Effector memory CD4-positive, alpha-beta T cell (primary cell): ENCODE measurements around the gene KAT7.

ENCODE experiments used
- DNase-seq, 3 donors: peaks; one replicate each; pipeline ENCODE4 v3.0.0-alpha.2; 2020
- H3K27ac ChIP-seq: 2 replicates; pipeline ENCODE4 v1.7.0; 2013; ENCODE audit warnings: mild to moderate bottlenecking, low read length, moderate library complexity; ENCODE audit not compliant: insufficient read depth, poor library complexity, severe bottlenecking
- H3K27me3 ChIP-seq: replicated peaks from 2 replicates; pipeline ENCODE4 v1.7.0; 2013; ENCODE audit warnings: mild to moderate bottlenecking, low read length; ENCODE audit not compliant: insufficient read depth, control insufficient read depth, poor library complexity, severe bottlenecking
- H3K36me3 ChIP-seq: 2 replicates; pipeline ENCODE4 v1.7.0; 2013; ENCODE audit warnings: mild to moderate bottlenecking, low read length, moderate library complexity; ENCODE audit not compliant: control insufficient read depth, insufficient read depth
- H3K4me1 ChIP-seq: 2 replicates; pipeline ENCODE4 v1.7.0; 2013; ENCODE audit warnings: low read length, mild to moderate bottlenecking; ENCODE audit not compliant: control insufficient read depth, insufficient read depth, poor library complexity, severe bottlenecking
- H3K4me3 ChIP-seq: 2 replicates; pipeline ENCODE4 v1.7.0; 2013; ENCODE audit warnings: low read length, low read depth, mild to moderate bottlenecking; ENCODE audit not compliant: insufficient read depth, poor library complexity, severe bottlenecking
- H3K9me3 ChIP-seq: 2 replicates; pipeline ENCODE4 v1.7.0; 2013; ENCODE audit warnings: mild to moderate bottlenecking, low read length, moderate library complexity; ENCODE audit not compliant: control insufficient read depth

The KAT7 gene

DNA sequence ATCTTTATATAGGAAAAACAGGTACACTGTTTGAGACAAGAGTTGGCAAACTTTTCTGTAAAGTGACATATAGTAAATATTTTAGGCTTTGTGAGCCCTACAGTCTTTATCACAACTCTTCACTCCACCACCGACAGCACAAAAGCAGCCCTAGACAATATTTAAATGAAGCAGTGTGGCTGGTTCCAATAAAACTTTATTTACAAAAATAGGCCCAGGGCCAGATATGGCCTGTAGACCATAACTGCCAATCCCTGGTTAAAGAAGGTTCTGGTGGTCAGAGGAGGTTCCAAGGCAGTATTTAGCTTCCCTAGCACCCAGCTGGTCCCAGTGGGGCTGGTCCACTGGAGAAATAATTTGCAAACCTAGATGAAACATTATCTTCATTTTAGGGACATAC lies 28.2 kb upstream of the KAT7 start:
- H3K4me1 ChIP-seq = peaks cover 63% of the 10 kb centered on the region
- no peak overlapping the region for H3K27ac ChIP-seq
- peaks cover 10% of the 10 kb centered on the region for H3K36me3 ChIP-seq
- DNase-seq = no peak
- H3K9me3 ChIP-seq = no peaks in the 10 kb centered on the region
- H3K27me3 ChIP-seq = no peaks in the 10 kb centered on the region
- H3K4me3 ChIP-seq = no peak overlapping the region

DNA sequence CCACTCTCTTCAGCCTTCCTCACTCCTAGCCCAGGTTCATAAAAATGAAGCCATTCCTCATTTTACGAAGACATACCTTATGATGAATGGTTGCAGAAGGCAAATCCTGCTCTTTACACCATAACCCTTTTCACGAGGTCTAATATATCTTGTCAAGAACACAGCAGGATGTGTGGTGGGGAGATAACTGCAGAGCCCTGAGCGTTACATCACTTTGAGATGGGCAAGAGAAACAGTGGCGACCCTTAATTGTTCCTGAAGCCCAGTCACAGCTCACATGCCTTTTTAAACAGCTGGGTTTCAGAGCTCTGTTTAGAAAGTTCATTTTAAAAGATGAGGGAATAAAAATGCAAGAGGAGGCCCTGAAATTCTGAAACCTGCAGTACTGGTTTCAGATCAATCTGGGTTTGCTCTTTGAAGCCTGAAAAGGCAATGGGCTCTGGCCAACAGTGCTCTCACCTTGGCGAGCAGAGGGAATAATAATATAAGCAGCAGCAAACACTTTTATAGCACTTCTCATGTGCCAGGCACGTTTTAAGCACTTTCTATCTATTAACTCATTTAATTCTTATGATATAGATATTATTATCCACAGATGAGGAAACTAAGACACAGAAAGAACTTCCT lies 27.4 kb upstream of the KAT7 start:
- Histone ChIP-seq H3K4me1 (peaks cover 55% of the 10 kb centered on the region), H3K4me3 (peak overlapping the region; percentile 65), H3K9me3 (no peaks in the 10 kb centered on the region), H3K27me3 (no peaks in the 10 kb centered on the region), H3K36me3 (peaks cover 10% of the 10 kb centered on the region), H3K27ac (peak overlapping the region; percentile 67)
- DNase-seq = no peak

DNA sequence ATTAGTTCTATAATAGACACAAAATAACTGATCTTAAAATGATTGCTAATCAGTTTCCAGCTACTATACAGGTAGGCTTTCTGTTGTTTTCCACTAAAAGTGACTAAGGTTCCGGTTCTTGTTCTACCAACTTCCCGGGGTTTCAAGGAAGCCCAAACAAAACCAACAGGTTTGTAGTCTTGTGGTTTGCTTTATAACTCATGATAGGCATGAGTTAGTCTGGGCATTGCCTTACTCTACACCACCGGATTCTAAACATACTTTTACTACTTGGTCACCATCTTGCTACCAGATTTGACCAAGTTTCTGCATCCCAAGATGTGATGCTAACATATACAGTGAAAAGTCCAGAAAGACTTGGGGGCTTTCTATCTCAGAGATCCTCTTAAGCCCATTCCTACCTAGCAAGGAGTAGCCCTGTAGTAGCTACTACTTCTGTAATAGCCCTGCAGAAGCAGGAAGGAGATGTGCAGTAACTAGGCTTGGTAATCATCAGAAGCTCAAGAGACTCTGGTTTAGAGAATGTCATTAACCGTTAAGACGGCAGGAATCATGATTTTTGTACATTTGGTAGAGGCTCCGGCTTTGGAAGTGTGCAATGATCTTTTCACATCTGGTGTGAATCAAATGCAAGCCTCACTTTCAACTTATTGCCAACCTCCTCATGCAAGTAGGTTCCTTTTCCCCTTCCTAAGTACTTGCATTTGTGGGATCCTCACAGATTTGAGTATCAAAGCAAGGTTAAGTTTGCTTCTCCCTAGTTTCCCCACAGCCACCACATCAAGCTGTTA lies 26.1 kb upstream of the KAT7 start:
- Histone ChIP-seq H3K27ac (peak overlapping the region; percentile 67), H3K27me3 (no peaks in the 10 kb centered on the region), H3K9me3 (no peaks in the 10 kb centered on the region), H3K36me3 (peaks cover 6% of the 10 kb centered on the region), H3K4me3 (peak overlapping the region; percentile 65), H3K4me1 (peaks cover 44% of the 10 kb centered on the region)
- DNase-seq = no peak

DNA sequence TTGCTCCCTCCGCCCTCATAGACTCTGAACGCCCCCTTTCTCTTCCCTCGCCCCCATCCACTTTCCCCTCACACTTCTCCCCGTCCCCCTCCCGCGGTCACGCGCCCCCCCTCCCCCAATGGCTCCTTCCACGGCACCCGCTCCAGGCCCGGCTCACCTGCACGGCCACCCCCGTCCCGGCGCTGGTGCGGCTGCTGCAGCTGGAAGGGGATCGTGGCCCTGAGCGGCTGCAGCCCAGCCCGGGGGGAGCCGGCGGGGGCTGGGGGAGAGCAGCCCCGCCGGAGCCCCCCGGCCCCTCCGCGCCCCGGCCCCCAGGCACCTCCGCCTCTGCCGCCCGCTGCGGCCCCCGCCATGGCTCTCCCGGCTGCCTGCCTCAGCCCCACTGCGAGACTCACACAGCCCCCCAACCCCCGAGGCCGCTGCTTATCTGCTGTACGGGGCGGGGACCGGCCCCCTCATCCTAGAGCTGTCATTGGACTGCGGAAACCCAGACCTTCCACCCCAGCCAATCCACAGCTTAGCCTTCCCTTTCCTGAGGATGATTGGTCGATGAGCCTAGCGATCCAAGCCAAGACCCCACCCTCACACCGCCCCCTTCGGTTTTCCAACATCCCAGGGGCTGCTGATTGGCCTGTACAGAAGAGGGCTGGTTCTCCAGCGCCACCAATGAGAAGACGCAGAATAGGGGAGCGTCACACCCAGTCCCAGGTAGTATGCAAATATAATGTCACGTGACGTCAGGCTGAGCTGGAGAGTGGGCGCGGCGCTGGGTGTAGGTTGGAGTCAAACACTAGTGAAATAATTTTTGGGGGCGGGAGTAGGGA lies 24.5 kb upstream of the KAT7 start, which contains the start of gene FAM117A:
Gene FAM117A, minus strand, starts transcription at position 397 of the 824 bp plus-strand sequence. Its CDS starts 44 bp downstream, at position 353.
- DNase-seq = peak; percentile 95 to 98 (median 97)
- Histone ChIP-seq H3K27ac (peak within 1 kb of the TSS; percentile 67), H3K27me3 (no peaks in the 10 kb centered on the region), H3K4me3 (peak within 1 kb of the TSS; percentile 65), H3K9me3 (no peaks in the 10 kb centered on the region), H3K36me3 (no peaks in the 10 kb centered on the region), H3K4me1 (peaks cover 37% of the 10 kb centered on the region)

DNA sequence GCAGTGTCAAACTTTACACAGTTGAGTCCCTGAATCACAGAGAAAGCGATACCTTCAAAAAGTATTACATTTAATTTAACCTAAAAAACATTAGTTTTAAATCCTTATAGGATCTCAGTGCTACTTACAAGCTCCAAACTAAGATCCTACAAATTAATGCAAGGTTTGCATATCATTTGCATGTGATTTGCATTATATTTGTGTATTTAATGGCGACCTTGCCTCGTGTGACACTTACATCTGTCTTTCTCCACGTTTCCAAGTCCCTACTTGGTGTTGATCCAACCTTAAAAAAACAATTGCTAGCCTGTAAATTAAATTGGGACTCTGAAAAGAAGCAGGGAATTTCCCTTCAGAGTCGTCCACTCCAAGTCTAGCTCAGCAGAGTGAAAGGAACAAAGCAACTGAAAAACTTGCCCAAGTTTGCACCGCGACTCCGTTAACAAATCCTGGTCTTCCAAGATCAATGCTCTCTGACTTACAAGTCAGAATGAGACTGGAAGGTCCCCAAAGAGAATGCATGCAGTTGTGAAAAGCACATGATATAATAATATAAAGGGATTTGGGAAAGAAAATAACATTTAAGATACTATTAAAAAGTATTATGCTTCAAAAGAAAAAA lies 23.8 kb upstream of the KAT7 start:
- peak overlapping the region; percentile 12 for H3K27ac ChIP-seq
- no peaks in the 10 kb centered on the region for H3K27me3 ChIP-seq

DNA sequence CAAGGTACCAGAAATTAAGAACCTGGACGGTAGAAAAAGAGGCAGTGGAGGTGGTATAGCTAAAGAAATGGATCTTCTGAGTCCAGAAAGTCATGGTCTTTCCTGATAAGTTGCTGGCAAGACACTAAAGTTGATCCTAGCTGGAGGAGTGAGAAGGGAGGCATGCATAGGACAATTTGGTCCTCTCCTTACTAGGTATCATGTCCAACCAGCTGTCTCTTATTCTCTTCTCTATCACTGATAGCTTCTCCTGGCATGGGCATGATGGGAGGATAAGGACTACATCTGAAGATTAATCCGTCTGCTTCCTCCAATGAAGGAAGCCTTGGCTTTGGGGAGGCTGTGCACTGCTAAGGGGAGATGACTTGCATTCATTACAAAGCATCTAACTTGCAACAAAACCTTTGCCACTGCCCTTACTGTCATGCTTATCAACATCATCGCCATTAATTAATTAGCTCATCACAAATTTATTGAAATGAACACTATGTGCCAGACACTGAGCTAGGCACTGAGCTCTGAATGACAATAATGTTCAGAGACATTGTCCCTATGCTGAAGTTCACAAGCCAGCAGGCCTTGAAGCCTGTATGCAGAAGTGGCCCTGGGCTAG lies 21.5 kb upstream of the KAT7 start:
- Histone ChIP-seq H3K4me1 (peaks cover 8% of the 10 kb centered on the region), H3K27me3 (no peaks in the 10 kb centered on the region), H3K27ac (no peak overlapping the region), H3K4me3 (no peak overlapping the region), H3K9me3 (no peaks in the 10 kb centered on the region), H3K36me3 (no peaks in the 10 kb centered on the region)
- DNase-seq = no peak

More for the DNA sequence above, 23.8 kb upstream of the KAT7 start:
- Histone ChIP-seq H3K4me3 (no peak overlapping the region), H3K36me3 (no peaks in the 10 kb centered on the region), H3K4me1 (peaks cover 30% of the 10 kb centered on the region), H3K9me3 (no peaks in the 10 kb centered on the region)
- DNase-seq = no peak

DNA sequence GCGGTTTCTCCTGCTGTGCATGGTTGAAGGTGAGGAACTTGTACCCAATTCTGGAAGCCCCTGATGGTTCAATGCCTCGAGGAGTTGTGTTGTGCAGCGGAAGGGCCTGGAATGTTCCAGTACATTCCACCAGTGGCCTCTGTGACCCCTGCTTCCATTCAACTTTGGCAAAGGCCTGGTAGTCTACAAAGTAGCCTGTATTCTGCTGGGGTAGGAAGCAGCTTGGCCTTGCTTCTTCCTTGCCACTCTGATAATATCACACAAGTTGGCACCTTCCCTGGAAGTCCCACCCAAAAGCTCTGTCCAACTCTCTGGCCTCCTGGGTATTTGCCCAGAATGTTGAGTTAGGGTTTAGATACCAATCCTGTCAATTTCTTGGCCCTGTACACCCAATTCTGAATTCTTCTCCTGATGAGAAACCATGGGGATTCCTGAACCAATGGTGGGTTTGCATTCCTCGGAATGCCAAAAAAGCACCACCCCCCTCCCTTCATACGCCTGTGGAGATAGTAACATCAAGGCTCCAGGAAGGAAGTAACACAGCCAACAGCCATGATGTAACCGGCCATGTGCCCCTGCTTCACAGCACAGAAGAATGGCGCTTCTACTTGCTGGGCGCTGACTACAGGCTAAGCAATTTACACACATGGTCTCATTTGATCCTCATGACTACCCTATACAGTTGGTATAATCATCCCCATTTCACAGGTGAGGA lies 12.8 kb upstream of the KAT7 start:
- H3K9me3 ChIP-seq = no peaks in the 10 kb centered on the region
- H3K36me3 ChIP-seq = no peaks in the 10 kb centered on the region
- H3K4me1 ChIP-seq = no peaks in the 10 kb centered on the region
- H3K4me3 ChIP-seq = no peak overlapping the region
- DNase-seq = no peak
- H3K27ac ChIP-seq = no peak overlapping the region
- H3K27me3 ChIP-seq = no peaks in the 10 kb centered on the region

DNA sequence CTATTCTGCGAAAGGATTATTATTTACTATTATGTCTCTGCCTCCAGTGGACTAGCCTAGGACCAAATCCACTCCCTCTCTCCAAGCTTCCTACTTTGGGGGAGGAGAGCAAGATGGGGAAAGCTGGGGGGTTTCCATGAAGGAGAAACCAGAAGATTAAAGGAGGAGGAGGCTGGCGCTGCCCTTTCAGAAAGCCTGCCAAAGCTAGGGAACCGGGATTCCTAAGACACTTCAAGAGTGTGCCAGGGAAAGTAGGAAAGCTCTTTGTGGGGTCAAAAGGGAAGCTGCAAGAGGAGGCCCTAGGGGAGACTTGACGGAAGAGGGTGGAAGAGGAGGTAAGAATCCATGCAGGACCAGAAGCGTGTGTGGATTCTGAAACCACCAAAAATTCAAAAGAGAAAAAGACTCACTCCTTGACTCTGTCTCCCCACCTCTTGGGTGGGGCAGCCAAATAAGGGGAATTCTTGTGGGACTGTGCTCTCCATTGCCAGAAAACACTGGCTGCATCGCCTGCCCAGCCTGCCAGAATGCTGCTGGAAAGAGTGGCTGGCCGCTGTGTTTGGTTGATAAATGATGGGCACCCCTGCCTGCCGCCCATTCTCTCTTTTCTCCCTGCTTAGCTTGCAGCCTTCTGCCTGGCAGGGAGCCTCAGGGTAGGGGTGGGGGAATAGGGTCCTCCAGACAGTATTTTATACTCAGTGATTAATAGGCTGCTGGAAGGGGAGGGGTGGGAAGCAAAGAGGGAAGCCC lies 11.8 kb upstream of the KAT7 start:
- Histone ChIP-seq H3K27ac (no peak overlapping the region), H3K4me3 (no peak overlapping the region), H3K4me1 (no peaks in the 10 kb centered on the region), H3K27me3 (no peaks in the 10 kb centered on the region), H3K9me3 (no peaks in the 10 kb centered on the region), H3K36me3 (no peaks in the 10 kb centered on the region)
- DNase-seq = no peak
